ENCODE data around the gene NGF. TPM values are rescaled to one million over a fixed set of nuclear protein-coding genes. Genes with fewer than 3 reads are reported as not detected.

The NGF gene
- total RNA-seq, 8 experiments from 2014 or later: 0.57 to 20.0 (median 0.78) TPM; not detected in 4

GRCh38 chr1:115356356-115356755 is 18.3 kb upstream of the NGF start:
- Histone ChIP-seq H3K27ac (no peak overlapping the region), H3K4me1 (replicated peaks in 1 of 2) (no peaks in the 10 kb centered on the region), H3K4me3 (no peak overlapping the region)
- in situ Hi-C loops (cut with MboI; ENCODE audit: low pct_unique_long_range_greater_than_20kb in 2 of 9, low sequenced_read_pairs in 9 of 9, unreplicated experiment in 9 of 9): no loop called here
- no peak for ATAC-seq (replicated peaks in 6 of 8)
- WGBS, 10 experiments: 50 to 90% (median 72%) methylated on average over 1 to 2 of the region's 2 CpGs; no CpG with 5 or more reads in 6 of the 10 experiments

- in situ Hi-C loops (cut with MboI; ENCODE audit: low pct_unique_long_range_greater_than_20kb in 2 of 9, low sequenced_read_pairs in 9 of 9, unreplicated experiment in 9 of 9): no loop called here
These were observed 17.0 kb upstream of the NGF start for GRCh38 chr1:115355069-115355468.

GRCh38 chr1:115351143-115351542 is 13.1 kb upstream of the NGF start:
- WGBS, 10 experiments: 63 to 100% (median 79%) methylated on average over 1 to 5 of the region's 5 CpGs; no CpG with 5 or more reads in 3 of the 10 experiments
- Histone ChIP-seq H3K27ac (no peak overlapping the region), H3K4me1 (replicated peaks in 1 of 2) (no peaks in the 10 kb centered on the region), H3K4me3 (no peak overlapping the region)
- in situ Hi-C loops (cut with MboI; ENCODE audit: low pct_unique_long_range_greater_than_20kb in 2 of 9, low sequenced_read_pairs in 9 of 9, unreplicated experiment in 9 of 9): no loop called here
- ATAC-seq (replicated peaks in 6 of 8): no peak

More at GRCh38 chr1:115355069-115355468, 17.0 kb upstream of the NGF start:
- no peak overlapping the region for H3K27ac ChIP-seq
- no peaks in the 10 kb centered on the region for H3K4me1 ChIP-seq (replicated peaks in 1 of 2)
- 17 to 100% (median 68%) methylated on average over 1 to 2 of the region's 2 CpGs; no CpG with 5 or more reads in 4 of the 10 experiments for WGBS, 10 experiments
- H3K4me3 ChIP-seq: no peak overlapping the region
- no peak for ATAC-seq (replicated peaks in 6 of 8)

- in situ Hi-C loops (cut with MboI; ENCODE audit: low pct_unique_long_range_greater_than_20kb in 2 of 9, low sequenced_read_pairs in 9 of 9, unreplicated experiment in 9 of 9): loop anchor here in 1 of 9 experiments (25.0 kb wide), 1 partner anchor 211 kb away; no protein-coding TSS in a partner anchor
- no peak for ATAC-seq (replicated peaks in 6 of 8)
- 50 to 96% (median 88%) methylated on average over 2 to 4 of the region's 4 CpGs; no CpG with 5 or more reads in 3 of the 10 experiments for WGBS, 10 experiments
- H3K4me3 ChIP-seq: no peak overlapping the region
- no peaks in the 10 kb centered on the region for H3K4me1 ChIP-seq (replicated peaks in 1 of 2)
- H3K27ac ChIP-seq: no peak overlapping the region
These were observed 10.6 kb upstream of the NGF start for GRCh38 chr1:115348636-115349035.

GRCh38 chr1:115347282-115347681 is 9.2 kb upstream of the NGF start:
- Histone ChIP-seq H3K4me1 (replicated peaks in 1 of 2) (no peaks in the 10 kb centered on the region), H3K27ac (no peak overlapping the region), H3K4me3 (no peak overlapping the region)
- 20 to 86% (median 44%) methylated on average over 1 to 2 of the region's 2 CpGs; no CpG with 5 or more reads in 3 of the 10 experiments for WGBS, 10 experiments
- in situ Hi-C loops (cut with MboI; ENCODE audit: low pct_unique_long_range_greater_than_20kb in 2 of 9, low sequenced_read_pairs in 9 of 9, unreplicated experiment in 9 of 9): loop anchor here in 1 of 9 experiments (25.0 kb wide), 1 partner anchor 210 kb away; no protein-coding TSS in a partner anchor
- peak in 1 of 8 experiments; percentile 54 for ATAC-seq (replicated peaks in 6 of 8)

- peaks cover 0 to under 1% of the 10 kb centered on the region in 2 donors for H3K4me1 ChIP-seq (replicated peaks in 1 of 2)
- no peak for ATAC-seq (replicated peaks in 6 of 8)
- in situ Hi-C loops (cut with MboI; ENCODE audit: low pct_unique_long_range_greater_than_20kb in 2 of 9, low sequenced_read_pairs in 9 of 9, unreplicated experiment in 9 of 9): loop anchor here in 1 of 9 experiments (25.0 kb wide), 1 partner anchor 206 kb away; no protein-coding TSS in a partner anchor
- no peak overlapping the region for H3K27ac ChIP-seq
- H3K4me3 ChIP-seq: no peak overlapping the region
- WGBS, 10 experiments: 17 to 100% (median 83%) methylated on average over 1 to 2 of the region's 2 CpGs; no CpG with 5 or more reads in 5 of the 10 experiments
These were observed 5.2 kb upstream of the NGF start for GRCh38 chr1:115343200-115343737.

GRCh38 chr1:115341948-115342347 is 3.9 kb upstream of the NGF start:
- in situ Hi-C loops (cut with MboI; ENCODE audit: low pct_unique_long_range_greater_than_20kb in 2 of 9, low sequenced_read_pairs in 9 of 9, unreplicated experiment in 9 of 9): loop anchor here in 1 of 9 experiments (25.0 kb wide), 1 partner anchor 205 kb away; no protein-coding TSS in a partner anchor
- ATAC-seq (replicated peaks in 6 of 8): no peak
- Histone ChIP-seq H3K4me1 (replicated peaks in 1 of 2) (peaks cover 0 to 5% of the 10 kb centered on the region in 2 donors), H3K4me3 (no peak overlapping the region), H3K27ac (no peak overlapping the region)
- WGBS, 10 experiments: 30 to 100% (median 50%) methylated on average over 1 to 2 of the region's 2 CpGs; no CpG with 5 or more reads in 4 of the 10 experiments

- 0 to 92% (median 83%) methylated on average over 1 to 3 of the region's 3 CpGs; no CpG with 5 or more reads in 1 of the 10 experiments for WGBS, 10 experiments
- in situ Hi-C loops (cut with MboI; ENCODE audit: low pct_unique_long_range_greater_than_20kb in 2 of 9, low sequenced_read_pairs in 9 of 9, unreplicated experiment in 9 of 9): loop anchor here in 1 of 9 experiments (25.0 kb wide), 1 partner anchor 204 kb away; no protein-coding TSS in a partner anchor
- Histone ChIP-seq H3K4me1 (replicated peaks in 1 of 2) (peaks cover 0 to 12% of the 10 kb centered on the region in 2 donors), H3K27ac (no peak overlapping the region), H3K4me3 (no peak overlapping the region)
- ATAC-seq (replicated peaks in 6 of 8): no peak
These were observed 2.8 kb upstream of the NGF start for GRCh38 chr1:115340879-115341278.

GRCh38 chr1:115338457-115338820 is 390 bp upstream of the NGF start:
- peak overlapping the region in 4 of 5 donors; percentile 35 to 42 (median 39) for H3K4me3 ChIP-seq
- ATAC-seq (replicated peaks in 6 of 8): peak in 4 of 8 experiments; percentile 20 to 35 (median 26)

GRCh38 chr1:115337276-115337632 is 795 bp downstream of the NGF start:
- no peak overlapping the region for H3K27ac ChIP-seq
- 0 to 33% (median 14%) methylated on average over 1 to 7 of the region's 19 CpGs; no CpG with 5 or more reads in 4 of the 10 experiments for WGBS, 10 experiments

More at GRCh38 chr1:115338457-115338820, 390 bp upstream of the NGF start:
- in situ Hi-C loops (cut with MboI; ENCODE audit: low pct_unique_long_range_greater_than_20kb in 2 of 9, low sequenced_read_pairs in 9 of 9, unreplicated experiment in 9 of 9): loop anchor here in 1 of 9 experiments (25.0 kb wide), 1 partner anchor 201 kb away; no protein-coding TSS in a partner anchor
- 13 to 100% (median 51%) methylated on average over 1 to 9 of the region's 25 CpGs; no CpG with 5 or more reads in 5 of the 10 experiments for WGBS, 10 experiments
- H3K4me1 ChIP-seq (replicated peaks in 1 of 2): peaks cover 0 to 12% of the 10 kb centered on the region in 2 donors
- no peak overlapping the region for H3K27ac ChIP-seq

GRCh38 chr1:115336741-115337140 is 1.3 kb downstream of the NGF start:
- in situ Hi-C loops (cut with MboI; ENCODE audit: low pct_unique_long_range_greater_than_20kb in 2 of 9, low sequenced_read_pairs in 9 of 9, unreplicated experiment in 9 of 9): loop anchor here in 1 of 9 experiments (25.0 kb wide), 1 partner anchor 199 kb away; no protein-coding TSS in a partner anchor
- ATAC-seq (replicated peaks in 6 of 8): no peak

More at GRCh38 chr1:115337276-115337632, 795 bp downstream of the NGF start:
- peaks cover 0 to 12% of the 10 kb centered on the region in 2 donors for H3K4me1 ChIP-seq (replicated peaks in 1 of 2)
- peak in 4 of 8 experiments; percentile 11 to 19 (median 12) for ATAC-seq (replicated peaks in 6 of 8)
- peak overlapping the region; percentile 17 to 42 (median 38) for H3K4me3 ChIP-seq
- in situ Hi-C loops (cut with MboI; ENCODE audit: low pct_unique_long_range_greater_than_20kb in 2 of 9, low sequenced_read_pairs in 9 of 9, unreplicated experiment in 9 of 9): loop anchor here in 1 of 9 experiments (25.0 kb wide), 1 partner anchor 200 kb away; no protein-coding TSS in a partner anchor

GRCh38 chr1:115332813-115333608 is 5.0 kb downstream of the NGF start:
- Histone ChIP-seq H3K4me3 (no peak overlapping the region), H3K27ac (no peak overlapping the region), H3K4me1 (replicated peaks in 1 of 2) (peaks cover 0 to 11% of the 10 kb centered on the region in 2 donors)
- ATAC-seq (replicated peaks in 6 of 8): peak in 2 of 8 experiments; percentile 9 to 21
- WGBS, 10 experiments: 31 to 88% (median 77%) methylated on average over 4 to 7 of the region's 7 CpGs
- in situ Hi-C loops (cut with MboI; ENCODE audit: low pct_unique_long_range_greater_than_20kb in 2 of 9, low sequenced_read_pairs in 9 of 9, unreplicated experiment in 9 of 9): loop anchor here in 1 of 9 experiments (25.0 kb wide), 1 partner anchor 196 kb away; no protein-coding TSS in a partner anchor

More at GRCh38 chr1:115336741-115337140, 1.3 kb downstream of the NGF start:
- Histone ChIP-seq H3K4me1 (replicated peaks in 1 of 2) (peaks cover 0 to 12% of the 10 kb centered on the region in 2 donors), H3K4me3 (no peak overlapping the region), H3K27ac (no peak overlapping the region)
- WGBS, 10 experiments: 10 to 100% (median 53%) methylated on average over 1 to 3 of the region's 3 CpGs

Measured in motor neuron (in vitro differentiated cells).